Kidney epithelial cell (primary cell): ENCODE data around the gene SRBD1. TPM values are rescaled to one million over a fixed set of nuclear protein-coding genes. Genes with fewer than 3 reads are reported as not detected.

Experiments used
- DNase-seq: peaks from one replicate; pipeline ENCODE4 v3.0.0-alpha.2; 2010; ENCODE audit warnings: low read depth
- H3K27me3 ChIP-seq: 2 replicates; pipeline ENCODE4 v1.6.0; 2011; ENCODE audit warnings: low read length; ENCODE audit not compliant: control insufficient read depth, insufficient read depth
- H3K36me3 ChIP-seq: 2 replicates; pipeline ENCODE4 v1.5.1; 2011; ENCODE audit warnings: low read length; ENCODE audit not compliant: control insufficient read depth, insufficient read depth
- H3K4me3 ChIP-seq: 2 replicates; pipeline ENCODE4 v1.5.1; 2011; ENCODE audit warnings: low read depth, mild to moderate bottlenecking, control low read depth, low read length
- total RNA-seq: library from RNA; depleted of rRNA; stranded (reverse); fragments of >200 nt; gene quantifications from 2 replicates; pipeline ENCODE4 v1.2.3, GENCODE V29; 2015
- TF ChIP-seq, protein P1 (sequence below): IDR thresholded peaks from 2 replicates; pipeline ENCODE4 v1.5.1; 2011; ENCODE audit warnings: mild to moderate bottlenecking, moderate library complexity, low read length, control low read depth, inconsistent platforms; ENCODE audit not compliant: insufficient read depth, poor library complexity, severe bottlenecking

SRBD1 gene
- total RNA-seq, 1 donor from 2014 or later: 18.4 TPM

- DNase-seq: no peak
- H3K27me3 ChIP-seq: peaks cover 7% of the 10 kb centered on the region
- TF ChIP-seq, protein P1, sequence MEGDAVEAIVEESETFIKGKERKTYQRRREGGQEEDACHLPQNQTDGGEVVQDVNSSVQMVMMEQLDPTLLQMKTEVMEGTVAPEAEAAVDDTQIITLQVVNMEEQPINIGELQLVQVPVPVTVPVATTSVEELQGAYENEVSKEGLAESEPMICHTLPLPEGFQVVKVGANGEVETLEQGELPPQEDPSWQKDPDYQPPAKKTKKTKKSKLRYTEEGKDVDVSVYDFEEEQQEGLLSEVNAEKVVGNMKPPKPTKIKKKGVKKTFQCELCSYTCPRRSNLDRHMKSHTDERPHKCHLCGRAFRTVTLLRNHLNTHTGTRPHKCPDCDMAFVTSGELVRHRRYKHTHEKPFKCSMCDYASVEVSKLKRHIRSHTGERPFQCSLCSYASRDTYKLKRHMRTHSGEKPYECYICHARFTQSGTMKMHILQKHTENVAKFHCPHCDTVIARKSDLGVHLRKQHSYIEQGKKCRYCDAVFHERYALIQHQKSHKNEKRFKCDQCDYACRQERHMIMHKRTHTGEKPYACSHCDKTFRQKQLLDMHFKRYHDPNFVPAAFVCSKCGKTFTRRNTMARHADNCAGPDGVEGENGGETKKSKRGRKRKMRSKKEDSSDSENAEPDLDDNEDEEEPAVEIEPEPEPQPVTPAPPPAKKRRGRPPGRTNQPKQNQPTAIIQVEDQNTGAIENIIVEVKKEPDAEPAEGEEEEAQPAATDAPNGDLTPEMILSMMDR: no peak
- no peak overlapping the region for H3K4me3 ChIP-seq
- no peaks in the 10 kb centered on the region for H3K36me3 ChIP-seq
These were observed 29.5 kb upstream of the SRBD1 start for GRCh38 chr2:45640576-45640975.

DNA sequence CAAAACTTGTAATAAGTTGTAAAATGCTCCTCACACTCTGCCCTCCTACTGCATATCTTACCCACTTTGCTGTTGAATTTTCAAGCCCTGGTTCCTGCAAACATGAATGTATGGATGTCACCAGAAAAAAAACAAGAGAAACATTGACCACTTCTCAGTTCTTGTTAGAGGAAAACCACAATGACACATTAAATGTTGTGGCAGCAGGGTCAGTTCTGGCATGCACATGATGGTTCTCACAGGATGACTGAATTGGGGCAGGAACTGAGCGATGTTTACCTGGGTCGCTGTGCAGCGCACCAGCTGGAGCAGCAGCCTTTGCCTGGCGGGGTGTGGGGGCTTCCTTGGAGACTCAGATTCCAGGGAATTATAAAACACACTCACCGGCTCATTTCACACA is 26.4 kb upstream of the SRBD1 start:
- TF ChIP-seq, protein P1: no peak

GRCh38 chr2:45636008-45636407 is 24.9 kb upstream of the SRBD1 start:
- Histone ChIP-seq H3K27me3 (no peaks in the 10 kb centered on the region), H3K4me3 (no peak overlapping the region), H3K36me3 (no peaks in the 10 kb centered on the region)
- DNase-seq: no peak
- TF ChIP-seq, protein P1: no peak

More for the DNA sequence above, 26.4 kb upstream of the SRBD1 start:
- Histone ChIP-seq H3K4me3 (no peak overlapping the region), H3K36me3 (no peaks in the 10 kb centered on the region), H3K27me3 (peaks cover 3% of the 10 kb centered on the region)
- DNase-seq: peak; percentile 67

DNA sequence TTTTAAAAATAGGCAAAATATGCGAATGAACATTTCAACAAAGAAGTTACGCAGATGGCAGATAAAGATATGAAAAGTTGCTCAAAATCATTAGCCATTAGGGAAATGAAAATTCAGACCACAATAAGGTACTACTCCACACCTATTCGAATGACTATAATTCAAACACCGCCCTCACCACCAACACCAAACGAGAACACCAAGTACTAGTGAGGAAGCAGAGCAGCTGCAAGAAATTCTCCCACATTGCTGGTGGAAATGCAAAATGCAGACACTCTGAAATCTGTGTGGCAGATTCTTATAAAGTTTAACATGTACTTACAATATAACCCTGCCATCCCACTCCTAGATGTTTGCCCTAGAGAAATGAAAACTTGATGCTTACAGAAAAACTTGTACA is 23.2 kb upstream of the SRBD1 start:
- H3K36me3 ChIP-seq: no peaks in the 10 kb centered on the region
- H3K27me3 ChIP-seq: no peaks in the 10 kb centered on the region
- no peak overlapping the region for H3K4me3 ChIP-seq
- no peak for DNase-seq
- TF ChIP-seq, protein P1: no peak

- H3K27me3 ChIP-seq: no peaks in the 10 kb centered on the region
These were observed 20.9 kb upstream of the SRBD1 start for GRCh38 chr2:45631955-45632354.

DNA sequence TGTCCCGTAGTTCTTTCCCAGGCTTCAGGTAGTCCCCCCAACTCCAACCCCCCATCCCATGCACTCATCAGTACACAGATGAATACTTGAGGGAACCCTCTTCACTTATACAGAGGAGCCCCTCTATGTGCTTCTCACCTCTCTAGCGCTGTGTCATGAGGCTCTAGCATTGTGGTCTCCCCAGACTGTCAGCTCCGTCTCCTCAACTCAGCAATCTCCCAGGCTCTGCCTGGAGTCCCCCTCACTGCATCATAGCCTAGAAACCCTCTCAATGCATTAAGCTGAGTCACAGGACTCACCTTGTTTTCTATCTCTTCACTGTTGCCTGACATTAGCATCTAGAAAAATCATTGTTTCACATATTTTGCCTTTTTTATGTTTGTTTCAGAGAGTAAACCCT is 20.3 kb upstream of the SRBD1 start:
- Histone ChIP-seq H3K36me3 (no peaks in the 10 kb centered on the region), H3K27me3 (no peaks in the 10 kb centered on the region), H3K4me3 (no peak overlapping the region)
- TF ChIP-seq, protein P1: no peak
- DNase-seq: no peak

More at GRCh38 chr2:45631955-45632354, 20.9 kb upstream of the SRBD1 start:
- Histone ChIP-seq H3K4me3 (no peak overlapping the region), H3K36me3 (no peaks in the 10 kb centered on the region)
- no peak for DNase-seq
- TF ChIP-seq, protein P1: no peak
